Endothelial cell of umbilical vein (primary cell): ENCODE results near the gene SAMD4B. TPM values are rescaled to one million over a fixed set of nuclear protein-coding genes. Genes with fewer than 3 reads are reported as not detected.

Source experiments
- BruUV-seq: library from RNA; stranded (reverse); fragments of 400-500 nt; replicated peaks from 2 replicates; lab custom pipeline; 2021; lab: Mats Ljungman, UMichigan
- CTCF ChIA-PET: fragments of 300-600, 350-600 bp; sonication (Branson Sonifier 250); formaldehyde crosslinking; loops from one replicate; lab custom pipeline; 2021; ENCODE audit warnings: antibody characterized with exemption, inconsistent platforms; lab: Charles Lee
- POLR2A ChIA-PET: fragments of 300-600, 350-600 bp; sonication (Branson Sonifier 250); formaldehyde crosslinking; loops from one replicate; lab custom pipeline; 2021; ENCODE audit warnings: antibody characterized with exemption, inconsistent platforms; lab: Charles Lee
- DNase-seq: peaks from one replicate; pipeline ENCODE4 v3.0.0-alpha.2; 2011; ENCODE audit warnings: low read depth, low spot score
- FAIRE-seq: peaks from 2 replicates; lab custom pipeline; 2011; peaks lifted over from hg19 to GRCh38; lab: Jason Lieb, UNC
- H2AFZ ChIP-seq: 2 replicates; pipeline ENCODE4 v1.6.0; 2012; ENCODE audit warnings: low read depth, low read length, control low read depth, inconsistent platforms
- H3K27ac ChIP-seq: 2 replicates; pipeline ENCODE4 v1.5.1; 2011; ENCODE audit warnings: low read depth, mild to moderate bottlenecking, control low read depth, low read length, moderate library complexity; ENCODE audit not compliant: insufficient read depth
- H3K27me3 ChIP-seq, 2 experiments: 2 replicates each; pipeline versions ENCODE4 v1.6.0 to v1.6.1; 2011; ENCODE audit warnings: low read length in 2 of 2, mixed read lengths in 1 of 2; ENCODE audit not compliant: control insufficient read depth in 2 of 2, insufficient read depth in 2 of 2
- H3K36me3 ChIP-seq, 2 experiments: 2 replicates in 1 of 2; 3 replicates in 1 of 2; pipeline ENCODE4 v1.5.1; 2011; ENCODE audit warnings: low read length in 2 of 2, mild to moderate bottlenecking in 1 of 2, moderate library complexity in 1 of 2; ENCODE audit not compliant: control insufficient read depth in 2 of 2, insufficient read depth in 2 of 2; ENCODE audit errors: extremely low read depth in 1 of 2
- H3K4me1 ChIP-seq: 3 replicates; pipeline ENCODE4 v1.5.1; 2011; ENCODE audit warnings: mild to moderate bottlenecking, low read length; ENCODE audit not compliant: control insufficient read depth, insufficient read depth; ENCODE audit errors: extremely low read depth
- H3K4me2 ChIP-seq: 2 replicates; pipeline ENCODE4 v1.6.1; 2011; ENCODE audit warnings: low read length, control low read depth, mixed read lengths; ENCODE audit not compliant: insufficient read depth
- H3K4me3 ChIP-seq, 3 experiments: fragments of 200-600 bp in 1 of 3; sonication (generic), shearing (Covaris generic) in 1 of 3; replicated peaks in 1 of 3; 2 replicates each; pipeline ENCODE4 v1.5.1; 2011 to 2016; ENCODE audit warnings: control low read depth in 3 of 3, low read length in 3 of 3, mild to moderate bottlenecking in 2 of 3, inconsistent platforms in 1 of 3, low read depth in 1 of 3, moderate library complexity in 1 of 3; ENCODE audit not compliant: insufficient read depth in 1 of 3
- H3K79me2 ChIP-seq: 2 replicates; pipeline ENCODE4 v1.6.0; 2012; ENCODE audit warnings: low read length, inconsistent platforms; ENCODE audit not compliant: control insufficient read depth, insufficient read depth
- H3K9ac ChIP-seq: replicated peaks from 2 replicates; pipeline ENCODE3; 2011; ENCODE audit warnings: low read length, control low read depth; ENCODE audit not compliant: insufficient read depth; ENCODE audit errors: extremely low read depth
- H3K9me1 ChIP-seq: replicated peaks from 3 replicates; pipeline ENCODE4 v1.6.0; 2011; ENCODE audit warnings: mild to moderate bottlenecking, low read length; ENCODE audit not compliant: control insufficient read depth, insufficient read depth; ENCODE audit errors: extremely low read depth
- H3K9me3 ChIP-seq: replicated peaks from 2 replicates; pipeline ENCODE4 v1.5.1; 2012; ENCODE audit warnings: low read length, inconsistent platforms; ENCODE audit not compliant: control insufficient read depth, insufficient read depth
- H4K20me1 ChIP-seq: replicated peaks from 2 replicates; pipeline ENCODE3; 2011; ENCODE audit warnings: mild to moderate bottlenecking, low read length; ENCODE audit not compliant: control insufficient read depth, insufficient read depth; ENCODE audit errors: extremely low read depth
- EZH2 ChIP-seq: IDR thresholded peaks from 2 replicates; pipeline ENCODE4 v1.6.1; 2012; ENCODE audit warnings: borderline replicate concordance, low read depth, mild to moderate bottlenecking, moderate library complexity, low read length, inconsistent platforms; ENCODE audit not compliant: severe bottlenecking
- FOS ChIP-seq: IDR thresholded peaks from 2 replicates; pipeline ENCODE4 v1.6.1; 2011; ENCODE audit warnings: mild to moderate bottlenecking, low read length, moderate library complexity, borderline replicate concordance; ENCODE audit not compliant: insufficient read depth
- GATA2 ChIP-seq: IDR thresholded peaks from 2 replicates; pipeline ENCODE4 v1.7.0; 2011; ENCODE audit warnings: low read depth, mild to moderate bottlenecking, moderate library complexity, mixed read lengths, low read length; ENCODE audit not compliant: insufficient read length, insufficient read depth
- JUN ChIP-seq: IDR thresholded peaks from 2 replicates; pipeline ENCODE4 v1.6.1; 2011; ENCODE audit warnings: borderline replicate concordance, low read depth; ENCODE audit not compliant: insufficient read length, insufficient read depth
- MAX ChIP-seq: IDR thresholded peaks from 2 replicates; pipeline ENCODE4 v1.6.1; 2011; ENCODE audit not compliant: insufficient read depth, insufficient read length
- MYC ChIP-seq: IDR thresholded peaks from one replicate; pipeline ENCODE4 v1.6.1; 2011; ENCODE audit warnings: mild to moderate bottlenecking, low read depth, low read length
- POLR2A ChIP-seq: IDR thresholded peaks from 2 replicates; pipeline ENCODE4 v1.6.1; 2012; ENCODE audit warnings: low read depth, mild to moderate bottlenecking, control low read depth, low read length
- POLR2AphosphoS5 ChIP-seq: IDR thresholded peaks from 2 replicates; pipeline ENCODE4 v1.6.1; 2012; ENCODE audit warnings: low read depth, mild to moderate bottlenecking, control low read depth, low read length, moderate library complexity; ENCODE audit not compliant: insufficient read depth
- dilution Hi-C: fragments of 300-500 bp; cut with MboI; formaldehyde crosslinking; loops from one replicate; pipeline ENCODE4 v1.15.0; 2019; ENCODE audit warnings: low sequenced_read_pairs; ENCODE audit not compliant: extremely low pct_ligation_motif_present
- intact Hi-C: fragments of 100-400 bp; cut with micrococcal nuclease; formaldehyde crosslinking; loops from one replicate; pipeline ENCODE4 v1.10.0; 2022
- polyA plus RNA-seq, 4 experiments: library from polyadenylated mRNA; depleted of rRNA in 3 of 4; stranded (reverse) in 3 of 4; unstranded in 1 of 4; fragments of >200 nt; gene quantifications; 2 replicates each; pipeline versions ENCODE4 v1.2.1 to v1.2.3, GENCODE V29; 2011 to 2012; ENCODE audit warnings: missing spikeins in 1 of 4
- total RNA-seq: library from RNA; stranded (reverse); gene quantifications from 2 replicates; pipeline ENCODE4 v1.2.3, GENCODE V29; 2021
- TF ChIP-seq, protein P1 (sequence below), 2 donors: IDR thresholded peaks; 1 replicate in 1 of 2; 2 replicates in 1 of 2; pipeline ENCODE4 v1.5.1; 2011; ENCODE audit warnings: low read length in 2 of 2, mild to moderate bottlenecking in 2 of 2, moderate library complexity in 2 of 2, control low read depth in 1 of 2, inconsistent platforms in 1 of 2, low read depth in 1 of 2; ENCODE audit not compliant: insufficient read depth in 1 of 2; ENCODE audit errors: extremely low read depth in 1 of 2

SAMD4B gene
- total and polyA plus RNA-seq, 2 donors (not counting 3 experiments of a cell fraction or from before 2014, with no cell fraction given) = 82.1 to 84.2 TPM

GRCh38 chr19:39329948-39330347, 12.3 kb upstream of the SAMD4B start:
- no peak for FAIRE-seq
- Histone ChIP-seq H4K20me1 (no peaks in the 10 kb centered on the region), H3K27ac (no peak overlapping the region), H3K9me1 (no peaks in the 10 kb centered on the region), H3K4me1 (no peaks in the 10 kb centered on the region), H3K4me2 (no peak overlapping the region), H3K9me3 (no peaks in the 10 kb centered on the region), H3K9ac (no peak overlapping the region), H3K36me3 (no peaks in the 10 kb centered on the region), H3K27me3 (no peaks in the 10 kb centered on the region), H3K79me2 (no peaks in the 10 kb centered on the region), H3K4me3 (no peak overlapping the region), H2AFZ (no peak overlapping the region)
- dilution Hi-C loops = no loop called here
- TF ChIP-seq POLR2AphosphoS5 = no peak
- TF ChIP-seq MYC = no peak
- no peak for TF ChIP-seq JUN
- no peak for TF ChIP-seq POLR2A
- TF ChIP-seq MAX = no peak
- TF ChIP-seq, protein P1, sequence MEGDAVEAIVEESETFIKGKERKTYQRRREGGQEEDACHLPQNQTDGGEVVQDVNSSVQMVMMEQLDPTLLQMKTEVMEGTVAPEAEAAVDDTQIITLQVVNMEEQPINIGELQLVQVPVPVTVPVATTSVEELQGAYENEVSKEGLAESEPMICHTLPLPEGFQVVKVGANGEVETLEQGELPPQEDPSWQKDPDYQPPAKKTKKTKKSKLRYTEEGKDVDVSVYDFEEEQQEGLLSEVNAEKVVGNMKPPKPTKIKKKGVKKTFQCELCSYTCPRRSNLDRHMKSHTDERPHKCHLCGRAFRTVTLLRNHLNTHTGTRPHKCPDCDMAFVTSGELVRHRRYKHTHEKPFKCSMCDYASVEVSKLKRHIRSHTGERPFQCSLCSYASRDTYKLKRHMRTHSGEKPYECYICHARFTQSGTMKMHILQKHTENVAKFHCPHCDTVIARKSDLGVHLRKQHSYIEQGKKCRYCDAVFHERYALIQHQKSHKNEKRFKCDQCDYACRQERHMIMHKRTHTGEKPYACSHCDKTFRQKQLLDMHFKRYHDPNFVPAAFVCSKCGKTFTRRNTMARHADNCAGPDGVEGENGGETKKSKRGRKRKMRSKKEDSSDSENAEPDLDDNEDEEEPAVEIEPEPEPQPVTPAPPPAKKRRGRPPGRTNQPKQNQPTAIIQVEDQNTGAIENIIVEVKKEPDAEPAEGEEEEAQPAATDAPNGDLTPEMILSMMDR (IDR thresholded peaks at IDR 0.05; ENCODE audit: extremely low read depth in 1 of 2, insufficient read depth in 1 of 2, low read depth in 1 of 2, low read length in 2 of 2) = no peak
- TF ChIP-seq EZH2 = no peak
- TF ChIP-seq FOS = no peak
- TF ChIP-seq GATA2 = no peak
- ChIA-PET CTCF (interaction anchor here (7.5 kb wide), 1 partner anchor 208 kb away, joined by 124 read pairs; no protein-coding TSS in a partner anchor), POLR2A (no interaction called here)
- no peak for DNase-seq
- no TSS peak for BruUV-seq
- intact Hi-C loops = no loop called here
